ENCODE data around the gene COL4A4.

DNA sequence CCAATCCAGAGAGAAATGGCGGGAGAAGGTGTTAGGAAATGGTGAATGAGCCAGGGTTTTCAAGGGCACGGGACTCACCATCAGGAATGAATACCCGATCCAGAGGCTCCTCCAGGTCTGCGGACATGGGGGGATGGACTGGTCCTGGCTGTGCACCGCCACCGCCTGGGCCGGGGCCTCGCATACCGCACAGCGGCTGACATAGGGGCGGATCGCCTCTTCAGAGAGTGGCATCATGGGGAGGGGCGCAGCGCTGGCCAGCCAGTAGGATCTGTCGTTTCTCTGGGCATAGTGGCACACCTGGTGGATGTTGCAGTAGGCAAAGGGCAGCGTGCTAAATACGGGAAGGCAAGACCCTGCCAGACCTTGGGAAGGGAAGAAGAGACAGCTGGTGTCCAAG, 156.1 kb downstream of the COL4A4 start:
- no peak for TF ChIP-seq POLR2AphosphoS5 (IDR thresholded peaks at IDR 0.05)
- TF ChIP-seq, protein P1, sequence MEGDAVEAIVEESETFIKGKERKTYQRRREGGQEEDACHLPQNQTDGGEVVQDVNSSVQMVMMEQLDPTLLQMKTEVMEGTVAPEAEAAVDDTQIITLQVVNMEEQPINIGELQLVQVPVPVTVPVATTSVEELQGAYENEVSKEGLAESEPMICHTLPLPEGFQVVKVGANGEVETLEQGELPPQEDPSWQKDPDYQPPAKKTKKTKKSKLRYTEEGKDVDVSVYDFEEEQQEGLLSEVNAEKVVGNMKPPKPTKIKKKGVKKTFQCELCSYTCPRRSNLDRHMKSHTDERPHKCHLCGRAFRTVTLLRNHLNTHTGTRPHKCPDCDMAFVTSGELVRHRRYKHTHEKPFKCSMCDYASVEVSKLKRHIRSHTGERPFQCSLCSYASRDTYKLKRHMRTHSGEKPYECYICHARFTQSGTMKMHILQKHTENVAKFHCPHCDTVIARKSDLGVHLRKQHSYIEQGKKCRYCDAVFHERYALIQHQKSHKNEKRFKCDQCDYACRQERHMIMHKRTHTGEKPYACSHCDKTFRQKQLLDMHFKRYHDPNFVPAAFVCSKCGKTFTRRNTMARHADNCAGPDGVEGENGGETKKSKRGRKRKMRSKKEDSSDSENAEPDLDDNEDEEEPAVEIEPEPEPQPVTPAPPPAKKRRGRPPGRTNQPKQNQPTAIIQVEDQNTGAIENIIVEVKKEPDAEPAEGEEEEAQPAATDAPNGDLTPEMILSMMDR (IDR thresholded peaks at IDR 0.05): no peak

Measured in prostate gland (tissue), 2 donors.